Measurements from ENCODE around the gene TDRD1. TPM values are rescaled to one million over a fixed set of nuclear protein-coding genes. Genes with fewer than 3 reads are reported as not detected.

TDRD1 gene
- total and polyA plus RNA-seq, 8 donors = 0.08 to 1.8 (median 0.65) TPM

DNA sequence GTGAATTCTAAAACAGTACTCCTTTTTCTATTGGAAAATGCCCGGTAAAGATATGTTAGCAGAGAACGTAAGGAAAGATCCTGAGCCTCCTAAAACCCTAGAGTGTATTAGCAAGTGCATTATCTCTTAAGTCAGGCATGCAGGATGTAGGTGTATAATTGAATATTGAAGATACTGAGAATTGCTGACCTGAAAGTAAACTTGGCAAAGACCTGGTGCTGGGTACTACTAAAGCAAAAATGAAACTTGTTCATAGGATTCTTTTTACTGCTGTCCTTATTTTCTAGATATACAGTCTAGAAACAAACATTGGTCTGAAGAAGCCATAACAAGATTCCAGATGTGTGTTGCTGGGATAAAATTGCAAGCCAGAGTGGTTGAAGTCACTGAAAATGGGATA is 41.1 kb downstream of the TDRD1 start:
- intact Hi-C loops (cut with DNase I) = no loop called here
- DNase-seq (no peak), FAIRE-seq (no peak), ATAC-seq (no peak)
- H3K36me3 ChIP-seq = no peaks in the 10 kb centered on the region
- H3K27me3 ChIP-seq = no peaks in the 10 kb centered on the region
- WGBS, 2 donors = 89 to 97% methylated on average over 2 of the region's 2 CpGs
- TF ChIP-seq, protein P1, sequence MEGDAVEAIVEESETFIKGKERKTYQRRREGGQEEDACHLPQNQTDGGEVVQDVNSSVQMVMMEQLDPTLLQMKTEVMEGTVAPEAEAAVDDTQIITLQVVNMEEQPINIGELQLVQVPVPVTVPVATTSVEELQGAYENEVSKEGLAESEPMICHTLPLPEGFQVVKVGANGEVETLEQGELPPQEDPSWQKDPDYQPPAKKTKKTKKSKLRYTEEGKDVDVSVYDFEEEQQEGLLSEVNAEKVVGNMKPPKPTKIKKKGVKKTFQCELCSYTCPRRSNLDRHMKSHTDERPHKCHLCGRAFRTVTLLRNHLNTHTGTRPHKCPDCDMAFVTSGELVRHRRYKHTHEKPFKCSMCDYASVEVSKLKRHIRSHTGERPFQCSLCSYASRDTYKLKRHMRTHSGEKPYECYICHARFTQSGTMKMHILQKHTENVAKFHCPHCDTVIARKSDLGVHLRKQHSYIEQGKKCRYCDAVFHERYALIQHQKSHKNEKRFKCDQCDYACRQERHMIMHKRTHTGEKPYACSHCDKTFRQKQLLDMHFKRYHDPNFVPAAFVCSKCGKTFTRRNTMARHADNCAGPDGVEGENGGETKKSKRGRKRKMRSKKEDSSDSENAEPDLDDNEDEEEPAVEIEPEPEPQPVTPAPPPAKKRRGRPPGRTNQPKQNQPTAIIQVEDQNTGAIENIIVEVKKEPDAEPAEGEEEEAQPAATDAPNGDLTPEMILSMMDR (IDR thresholded peaks at IDR 0.05) = no peak
- H3K27ac ChIP-seq = no peak overlapping the region
- H3K4me1 ChIP-seq = no peaks in the 10 kb centered on the region
- H3K9me3 ChIP-seq = no peaks in the 10 kb centered on the region
- no peak overlapping the region for H3K4me3 ChIP-seq

DNA sequence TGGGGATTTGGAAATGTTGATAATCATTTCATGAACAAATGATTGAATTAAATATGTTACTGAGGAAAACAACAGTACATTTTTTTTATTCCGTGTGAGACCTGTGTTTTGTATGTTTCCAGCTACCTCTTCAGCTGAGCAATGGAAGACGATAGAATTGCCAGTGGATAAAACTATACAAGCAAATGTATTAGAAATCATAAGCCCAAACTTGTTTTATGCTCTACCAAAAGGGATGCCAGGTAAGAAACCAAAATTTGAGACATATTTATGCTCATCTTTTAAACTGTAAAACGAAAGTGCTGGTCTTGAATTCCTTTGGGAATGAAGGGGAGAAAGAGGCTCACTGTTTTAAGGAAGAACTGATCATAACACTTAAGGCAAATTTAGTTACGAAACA is 42.1 kb downstream of the TDRD1 start:
- ATAC-seq = no peak
- TF ChIP-seq, protein P1 (IDR thresholded peaks at IDR 0.05) = no peak
- Histone ChIP-seq H3K27me3 (no peaks in the 10 kb centered on the region), H3K27ac (no peak overlapping the region), H3K4me1 (no peaks in the 10 kb centered on the region), H3K36me3 (no peaks in the 10 kb centered on the region), H3K9me3 (no peaks in the 10 kb centered on the region), H3K4me3 (no peak overlapping the region)
- intact Hi-C loops (cut with DNase I) = no loop called here
- 74 to 82% methylated on average over 4 of the region's 4 CpGs for WGBS, 2 donors
- DNase-seq = no peak
- FAIRE-seq = no peak

GRCh38 chr10:114223066-114223465 is 43.9 kb downstream of the TDRD1 start:
- H3K36me3 ChIP-seq = no peaks in the 10 kb centered on the region
- no peaks in the 10 kb centered on the region for H3K27me3 ChIP-seq
- H3K4me3 ChIP-seq = no peak overlapping the region
- intact Hi-C loops (cut with DNase I) = no loop called here
- H3K27ac ChIP-seq = no peak overlapping the region
- FAIRE-seq (no peak), DNase-seq (peak in 2 of 6 donors; percentile 46 to 47), ATAC-seq (peak in 3 of 4 donors; percentile 52 to 68 (median 63))
- H3K4me1 ChIP-seq = no peaks in the 10 kb centered on the region
- H3K9me3 ChIP-seq = no peaks in the 10 kb centered on the region
- TF ChIP-seq, protein P1 (IDR thresholded peaks at IDR 0.05) = no peak
- 61 to 65% methylated on average over 4 of the region's 4 CpGs for WGBS, 2 donors

DNA sequence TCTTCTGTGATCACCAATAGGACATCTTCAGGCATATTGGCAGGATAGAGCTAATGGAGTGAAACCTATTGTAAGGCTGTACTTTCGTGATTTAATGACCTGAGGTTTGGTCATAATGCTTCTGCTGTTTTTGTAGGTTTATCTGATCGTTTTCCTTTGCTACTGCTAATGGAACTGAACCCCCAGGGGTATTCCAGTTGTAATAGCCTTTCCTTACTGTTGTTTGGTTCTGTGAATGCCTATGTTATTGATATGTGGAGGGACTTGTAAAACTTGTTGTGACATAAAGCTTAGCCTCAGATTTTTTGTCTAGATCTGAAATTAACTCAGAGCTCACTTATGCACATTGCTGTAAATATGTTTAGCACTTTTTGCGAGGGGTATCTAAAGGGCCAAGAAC is 49.0 kb downstream of the TDRD1 start:
- no peak overlapping the region for H3K27ac ChIP-seq
- WGBS, 2 donors = 62 to 66% methylated on average over 3 of the region's 3 CpGs
- no peak for DNase-seq
- intact Hi-C loops (cut with DNase I) = no loop called here
- H3K4me1 ChIP-seq = no peaks in the 10 kb centered on the region
- H3K9me3 ChIP-seq = no peaks in the 10 kb centered on the region
- ATAC-seq = no peak
- FAIRE-seq = no peak
- H3K36me3 ChIP-seq = no peaks in the 10 kb centered on the region
- no peak overlapping the region for H3K4me3 ChIP-seq
- no peaks in the 10 kb centered on the region for H3K27me3 ChIP-seq
- TF ChIP-seq, protein P1 (IDR thresholded peaks at IDR 0.05) = no peak

GRCh38 chr10:114232561-114233176 is 53.5 kb downstream of the TDRD1 start:
- TF ChIP-seq, protein P1 (IDR thresholded peaks at IDR 0.05) = no peak
- Histone ChIP-seq H3K27ac (no peak overlapping the region), H3K27me3 (no peaks in the 10 kb centered on the region), H3K36me3 (no peaks in the 10 kb centered on the region), H3K9me3 (no peaks in the 10 kb centered on the region), H3K4me3 (no peak overlapping the region), H3K4me1 (no peaks in the 10 kb centered on the region)
- intact Hi-C loops (cut with DNase I) = no loop called here
- ATAC-seq (no peak), DNase-seq (no peak), FAIRE-seq (no peak)
- WGBS, 2 donors = 83 to 89% methylated on average over 4 of the region's 4 CpGs

Measured in pancreas (tissue), 10 donors.